OCI-LY7 (cell line): ENCODE data around the gene PCDHGA6.

ENCODE experiments used
- CTCF ChIP-seq: fragments of 200-600 bp; sonication (generic); conservative IDR thresholded peaks from 2 replicates; pipeline ENCODE4 v1.5.1; 2014; ENCODE audit warnings: mild to moderate bottlenecking, antibody characterized with exemption, low read length, moderate library complexity, mixed read lengths
- EZH2phosphoT487 ChIP-seq: fragments of 200-600 bp; sonication (generic); IDR thresholded peaks from 2 replicates; pipeline ENCODE4 v1.6.1; 2018; ENCODE audit warnings: low read depth, borderline replicate concordance, mild to moderate bottlenecking, mixed run types, antibody characterized with exemption, low read length, moderate library complexity, mixed read lengths

GRCh38 chr5:141413540-141414069, 39.9 kb downstream of the PCDHGA6 start:
- TF ChIP-seq EZH2phosphoT487 (no peak), CTCF (no peak)
